Metanephros (tissue), 1 donor: Measurements from ENCODE around the gene PPM1G. TPM values are rescaled to one million over a fixed set of nuclear protein-coding genes. Genes with fewer than 3 reads are reported as not detected.

ENCODE experiments used
- total RNA-seq: library from RNA; depleted of rRNA; stranded (reverse); fragments of >200 nt; gene quantifications from one replicate; pipeline ENCODE4 v1.2.3, GENCODE V29; 2014

Gene PPM1G, protein sequence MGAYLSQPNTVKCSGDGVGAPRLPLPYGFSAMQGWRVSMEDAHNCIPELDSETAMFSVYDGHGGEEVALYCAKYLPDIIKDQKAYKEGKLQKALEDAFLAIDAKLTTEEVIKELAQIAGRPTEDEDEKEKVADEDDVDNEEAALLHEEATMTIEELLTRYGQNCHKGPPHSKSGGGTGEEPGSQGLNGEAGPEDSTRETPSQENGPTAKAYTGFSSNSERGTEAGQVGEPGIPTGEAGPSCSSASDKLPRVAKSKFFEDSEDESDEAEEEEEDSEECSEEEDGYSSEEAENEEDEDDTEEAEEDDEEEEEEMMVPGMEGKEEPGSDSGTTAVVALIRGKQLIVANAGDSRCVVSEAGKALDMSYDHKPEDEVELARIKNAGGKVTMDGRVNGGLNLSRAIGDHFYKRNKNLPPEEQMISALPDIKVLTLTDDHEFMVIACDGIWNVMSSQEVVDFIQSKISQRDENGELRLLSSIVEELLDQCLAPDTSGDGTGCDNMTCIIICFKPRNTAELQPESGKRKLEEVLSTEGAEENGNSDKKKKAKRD
- total RNA-seq: 52.4 TPM

DNA sequence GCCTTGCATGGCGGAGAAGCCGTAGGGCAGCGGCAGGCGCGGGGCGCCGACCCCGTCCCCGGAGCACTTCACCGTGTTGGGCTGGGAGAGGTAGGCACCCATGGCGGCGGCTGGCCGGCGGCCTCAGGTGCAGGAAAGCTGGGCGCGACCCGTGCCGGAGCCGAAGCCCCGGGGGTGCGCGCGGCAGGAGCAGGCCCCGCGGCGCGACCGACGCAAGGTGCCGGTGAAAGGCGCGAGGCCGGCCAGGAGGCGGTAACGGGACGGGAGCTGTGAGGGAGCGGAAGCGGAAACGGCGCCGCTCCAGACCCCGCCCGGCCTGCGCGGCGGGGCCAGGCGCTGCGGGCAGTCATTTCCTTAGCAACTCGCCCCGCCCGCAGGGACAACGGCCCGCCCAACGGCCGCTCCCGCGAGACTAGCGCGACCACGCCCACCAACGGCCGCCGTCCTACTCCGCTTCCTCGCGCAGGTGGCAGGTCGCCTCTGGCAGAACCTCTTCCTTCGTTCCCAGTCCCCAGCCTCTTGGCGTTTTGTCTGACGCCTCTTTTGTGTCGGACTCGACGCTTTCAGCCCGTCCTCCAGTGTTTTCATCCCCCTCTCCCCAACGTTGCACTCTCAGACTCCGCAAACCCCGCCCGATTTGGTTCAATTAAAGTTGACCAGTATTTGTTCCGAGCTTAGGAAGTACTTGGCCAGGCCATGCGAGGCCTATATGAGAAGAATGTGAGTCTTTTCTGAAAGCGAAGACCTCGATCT lies at the start of gene PPM1G:
Gene PPM1G, minus strand, starts transcription at position 271 of the 753 bp plus-strand sequence. Its CDS starts 169 bp downstream, at position 102.

DNA sequence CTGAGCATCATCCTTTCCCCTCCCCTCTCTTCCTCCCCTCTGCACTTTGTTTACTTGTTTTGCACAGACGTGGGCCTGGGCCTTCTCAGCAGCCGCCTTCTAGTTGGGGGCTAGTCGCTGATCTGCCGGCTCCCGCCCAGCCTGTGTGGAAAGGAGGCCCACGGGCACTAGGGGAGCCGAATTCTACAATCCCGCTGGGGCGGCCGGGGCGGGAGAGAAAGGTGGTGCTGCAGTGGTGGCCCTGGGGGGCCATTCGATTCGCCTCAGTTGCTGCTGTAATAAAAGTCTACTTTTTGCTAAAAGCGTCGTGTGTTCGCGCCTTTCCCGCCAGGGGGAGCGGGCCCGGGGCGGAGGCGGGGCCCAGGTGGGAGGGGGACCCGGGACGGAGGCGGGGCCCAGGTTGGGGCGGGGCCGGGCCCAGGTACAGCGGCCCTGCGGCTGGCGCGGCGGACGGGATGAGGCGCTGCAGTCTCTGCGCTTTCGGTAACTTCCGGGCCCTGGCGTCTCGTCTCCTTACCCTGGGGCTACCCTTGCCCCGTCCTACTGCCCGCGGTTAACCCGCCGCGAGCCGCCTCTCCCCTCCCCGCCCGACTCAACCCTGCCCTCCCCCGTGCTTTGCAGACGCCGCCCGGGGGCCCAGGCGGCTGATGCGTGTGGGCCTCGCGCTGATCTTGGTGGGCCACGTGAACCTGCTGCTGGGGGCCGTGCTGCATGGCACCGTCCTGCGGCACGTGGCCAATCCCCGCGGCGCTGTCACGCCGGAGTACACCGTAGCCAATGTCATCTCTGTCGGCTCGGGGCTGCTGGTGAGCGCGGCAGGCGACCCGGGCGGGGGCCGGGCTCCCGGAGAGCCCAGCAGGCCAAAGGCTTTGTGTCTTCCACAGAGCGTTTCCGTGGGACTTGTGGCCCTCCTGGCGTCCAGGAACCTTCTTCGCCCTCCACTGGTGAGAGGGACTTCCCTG lies 32.8 kb upstream of the PPM1G start, which contains the start of gene KRTCAP3:
Gene KRTCAP3, plus strand, starts transcription at position 424 of the 962 bp plus-strand sequence. Its CDS starts 32 bp downstream, at position 456.

DNA sequence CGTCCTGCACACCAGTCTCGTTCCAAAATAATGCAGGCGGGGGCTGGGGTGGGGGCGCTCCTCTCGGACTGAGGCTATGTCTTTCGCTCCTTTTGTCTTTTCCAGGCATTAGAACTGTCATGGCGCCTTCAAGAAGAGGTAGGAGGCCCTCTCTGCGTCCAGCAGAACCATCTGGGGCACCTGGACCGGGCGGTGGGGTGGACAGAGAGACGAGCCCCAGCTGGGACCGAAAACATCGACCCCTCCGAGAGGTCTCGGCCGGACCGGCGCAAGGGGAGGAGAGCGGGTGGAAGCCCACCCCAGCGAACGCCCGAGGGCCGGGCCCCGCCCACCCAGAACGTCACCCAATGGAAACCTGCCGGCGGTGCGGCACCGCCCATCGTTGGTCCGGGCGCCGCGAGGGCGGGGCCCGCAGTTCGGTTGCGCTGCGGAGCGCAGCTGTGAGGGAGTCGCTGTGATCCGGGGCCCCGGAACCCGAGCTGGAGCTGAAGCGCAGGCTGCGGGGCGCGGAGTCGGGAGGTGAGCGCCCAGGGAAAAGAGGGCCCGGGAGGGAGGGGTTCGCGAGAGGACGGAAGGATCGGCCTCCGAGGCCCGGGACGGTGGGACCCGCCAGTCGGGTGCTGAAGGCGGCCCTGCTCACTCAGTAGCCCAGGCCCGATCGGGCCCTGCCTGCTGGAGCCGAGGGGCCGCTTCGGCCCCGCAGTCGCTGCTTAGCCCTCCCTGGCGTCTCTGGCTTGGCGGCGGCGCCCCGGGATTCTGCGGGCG lies 19.0 kb upstream of the PPM1G start, which contains the start of gene NRBP1:
Gene NRBP1, plus strand, starts transcription at position 419 of the 765 bp plus-strand sequence. CDS start 4,643 bp downstream, outside the sequence.

DNA sequence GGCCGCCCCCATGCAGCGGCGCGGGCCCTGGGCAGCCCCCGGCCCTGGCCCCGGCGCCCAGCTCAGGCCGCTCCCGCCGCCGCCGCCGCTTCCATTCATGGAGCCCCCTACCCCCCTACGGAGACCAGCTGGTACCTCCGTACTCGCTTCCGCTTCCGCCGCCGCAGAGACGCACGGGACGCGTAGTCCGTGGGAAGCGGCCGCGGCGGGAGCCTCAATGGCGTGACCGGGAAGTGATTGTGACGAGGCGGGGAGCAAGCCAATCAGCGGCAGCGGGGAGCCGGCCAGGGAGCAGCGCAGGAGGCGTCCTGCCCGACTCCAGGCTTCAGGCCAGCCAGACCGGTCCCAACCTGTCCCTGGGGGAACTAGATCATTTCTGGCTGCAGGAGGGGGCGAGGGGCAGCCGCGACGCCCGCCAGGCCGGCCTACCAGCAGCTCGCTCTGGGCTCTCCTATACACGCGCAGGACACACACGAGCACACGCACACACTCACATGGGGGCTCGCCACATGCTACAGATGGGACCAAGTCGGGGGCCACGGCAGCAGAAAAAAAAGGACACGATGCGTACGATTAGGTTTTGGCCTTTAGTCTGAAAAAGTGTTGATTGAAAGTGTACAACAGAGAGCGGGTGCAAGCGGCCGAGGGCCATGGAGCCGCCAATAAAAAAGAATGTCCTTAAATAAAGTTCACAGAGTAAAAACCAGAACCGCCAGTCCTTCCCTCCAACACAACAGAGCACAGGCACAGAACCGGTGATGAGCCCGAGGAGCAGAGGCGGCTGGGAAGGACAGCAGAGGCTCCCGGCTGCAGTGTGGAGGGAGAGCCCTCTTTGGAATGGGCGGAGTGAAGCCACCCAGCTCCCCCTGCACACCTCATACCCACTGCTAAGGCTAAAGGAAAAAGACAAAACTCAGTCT lies 28.5 kb downstream of the PPM1G start, which contains the start of gene ZNF513:
Gene ZNF513, minus strand, starts transcription at position 109 of the 920 bp plus-strand sequence. CDS start 208 bp downstream, outside the sequence.

DNA sequence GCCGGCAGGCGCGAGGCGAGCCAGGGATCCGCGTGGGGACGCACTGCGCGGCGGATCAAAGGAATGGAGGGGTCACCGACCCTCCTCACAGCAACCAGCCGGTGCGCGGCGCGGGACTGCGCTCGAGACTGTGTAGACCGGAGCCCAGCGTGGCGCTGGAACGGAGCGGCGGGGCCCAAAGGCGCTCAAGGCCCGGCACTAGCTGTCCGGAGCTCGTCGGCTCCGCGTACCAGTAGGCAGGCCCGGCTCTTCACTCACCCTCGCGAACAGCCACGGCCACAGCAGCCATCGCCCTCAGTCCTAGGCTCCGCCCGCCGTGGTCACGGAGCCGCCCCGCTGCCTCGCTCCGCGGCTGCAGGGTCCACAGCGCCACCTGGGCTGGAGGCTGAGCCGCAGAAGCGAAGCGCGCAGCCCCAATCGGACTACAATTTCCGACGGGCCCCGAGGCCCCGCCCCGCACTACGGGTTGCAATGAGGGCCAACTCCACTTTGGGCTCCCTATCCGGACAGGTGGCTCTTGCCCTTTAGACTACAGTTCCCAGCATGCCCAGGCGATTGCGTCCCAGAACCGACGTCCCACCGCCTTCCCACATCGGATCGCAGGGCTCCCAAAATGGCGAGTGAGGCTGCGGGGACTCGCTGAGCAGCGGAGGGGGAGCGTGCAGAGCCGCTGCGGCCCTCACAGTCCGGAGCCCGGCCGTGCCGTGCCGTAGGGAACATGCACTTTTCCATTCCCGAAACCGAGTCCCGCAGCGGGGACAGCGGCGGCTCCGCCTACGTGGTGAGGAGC lies 39.2 kb downstream of the PPM1G start, which contains the start of the genes EIF2B4 and SNX17:
Gene EIF2B4, minus strand, starts transcription at position 313 of the 790 bp plus-strand sequence. Its CDS starts 24 bp downstream, at position 289.
Gene SNX17, plus strand, starts transcription at position 591 of the 790 bp plus-strand sequence. Its CDS starts 128 bp downstream, at position 719.

DNA sequence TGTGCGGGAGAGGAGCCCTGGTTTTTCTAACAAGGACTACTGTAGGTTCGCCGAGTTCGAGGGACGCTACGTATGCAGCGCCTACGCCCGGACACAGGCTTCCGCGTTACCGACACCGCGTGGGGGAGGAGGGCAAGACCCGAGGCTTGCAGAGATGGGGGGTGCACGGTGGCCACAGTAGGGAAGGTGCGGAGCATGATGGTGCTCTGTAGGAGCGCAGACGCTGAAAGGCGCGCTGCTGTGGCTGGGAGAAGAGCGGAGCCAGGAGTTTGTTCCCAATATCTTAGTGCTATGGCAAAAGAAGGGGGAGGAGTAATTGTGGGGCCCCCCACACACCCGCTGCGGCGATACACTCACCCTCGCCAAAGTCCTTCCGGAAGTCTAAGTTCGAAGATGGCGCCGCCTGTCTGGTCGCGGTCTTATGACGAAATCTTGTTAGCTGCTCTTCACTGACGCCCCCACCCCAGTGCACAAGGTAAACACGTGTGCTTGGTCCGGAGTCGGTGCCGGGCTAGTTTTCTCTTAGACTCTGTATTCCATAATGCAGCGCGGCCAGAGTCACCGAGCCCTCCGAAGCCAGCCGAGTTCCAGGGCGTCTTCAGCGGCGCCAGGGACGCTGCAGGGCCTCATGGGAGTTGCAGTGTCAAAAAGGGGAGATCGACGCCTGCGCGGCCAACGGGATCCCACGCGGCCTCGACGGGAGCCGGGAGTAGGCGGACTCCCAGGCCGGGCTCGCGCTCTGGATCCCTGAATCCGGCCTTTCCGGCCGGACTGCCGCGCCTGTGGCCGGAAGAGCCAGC lies 52.8 kb downstream of the PPM1G start, which contains the start of gene GTF3C2:
Gene GTF3C2, minus strand, starts transcription at position 383 of the 800 bp plus-strand sequence. CDS start 13,210 bp downstream, outside the sequence.

Other genes starting within 250 kb of the PPM1G start
- gene ATRAID, start 197.6 kb downstream of the PPM1G start, total RNA-seq: 146 TPM
- 31.8 TPM for gene SLC5A6, start 197.3 kb downstream of the PPM1G start, total RNA-seq
- 52.7 TPM for gene CAD, start 192.2 kb downstream of the PPM1G start, total RNA-seq
- 2.2 TPM for gene SLC30A3, start 146.5 kb downstream of the PPM1G start, total RNA-seq
- 0.12 TPM for gene DNAJC5G, start 134.2 kb downstream of the PPM1G start, total RNA-seq
- 10.4 TPM for gene TRIM54, start 127.2 kb downstream of the PPM1G start, total RNA-seq
- gene UCN, start 101.1 kb downstream of the PPM1G start, total RNA-seq: 2.5 TPM
- gene MPV17, start 86.5 kb downstream of the PPM1G start, total RNA-seq: 36.4 TPM
- 47.6 TPM for gene GTF3C2, start 52.8 kb downstream of the PPM1G start, total RNA-seq
- 18.6 TPM for gene EIF2B4, start 39.3 kb downstream of the PPM1G start, total RNA-seq
- 75.7 TPM for gene SNX17, start 39.0 kb downstream of the PPM1G start, total RNA-seq
- gene ZNF513, start 28.9 kb downstream of the PPM1G start, total RNA-seq: 14.4 TPM
- gene NRBP1, start 19.0 kb upstream of the PPM1G start, total RNA-seq: 82.8 TPM
- 1.1 TPM for gene KRTCAP3, start 32.8 kb upstream of the PPM1G start, total RNA-seq
- 51.2 TPM for gene IFT172, start 80.2 kb upstream of the PPM1G start, total RNA-seq
- 6.8 TPM for gene FNDC4, start 85.6 kb upstream of the PPM1G start, total RNA-seq
- gene GCKR, start 87.2 kb upstream of the PPM1G start, total RNA-seq: 0.12 TPM
- 44.4 TPM for gene ZNF512, start 173.5 kb upstream of the PPM1G start, total RNA-seq
- 6.2 TPM for gene CCDC121, start 219.4 kb upstream of the PPM1G start, total RNA-seq
- gene GPN1, start 219.5 kb upstream of the PPM1G start, total RNA-seq: 34.9 TPM